Neural progenitor cell (in vitro differentiated cells): ENCODE measurements around the gene GDF9. TPM values are rescaled to one million over a fixed set of nuclear protein-coding genes. Genes with fewer than 3 reads are reported as not detected.

Experiments used
- DNase-seq: peaks from one replicate; pipeline ENCODE4 v3.0.0-alpha.2; 2016; ENCODE audit warnings: low spot score
- H2AFZ ChIP-seq: fragments of 200-600 bp; sonication (generic); replicated peaks from 2 replicates; pipeline ENCODE4 v1.6.1; 2016; ENCODE audit warnings: antibody characterized with exemption
- H3F3A ChIP-seq: fragments of 200-600 bp; sonication (generic); 2 replicates; pipeline ENCODE4 v1.6.1; 2016; ENCODE audit warnings: antibody characterized with exemption, low read depth
- H3K27ac ChIP-seq: fragments of 200-600 bp; sonication (generic); 2 replicates; pipeline ENCODE4 v1.5.1; 2016; ENCODE audit warnings: mild to moderate bottlenecking
- H3K27me3 ChIP-seq: fragments of 200-600 bp; sonication (generic); 2 replicates; pipeline ENCODE4 v1.6.1; 2016; ENCODE audit warnings: mild to moderate bottlenecking, moderate library complexity
- H3K36me3 ChIP-seq: fragments of 200-600 bp; sonication (generic); 2 replicates; pipeline ENCODE4 v1.5.1; 2016
- H3K4me1 ChIP-seq: fragments of 200-600 bp; sonication (generic); 2 replicates; pipeline ENCODE4 v1.6.1; 2016; ENCODE audit warnings: mixed run types
- H3K4me2 ChIP-seq: fragments of 200-600 bp; sonication (generic); 2 replicates; pipeline ENCODE4 v1.6.1; 2016
- H3K4me3 ChIP-seq: fragments of 200-600 bp; sonication (generic); 2 replicates; pipeline ENCODE4 v1.5.1; 2016
- H3K79me2 ChIP-seq: fragments of 200-600 bp; sonication (generic); 2 replicates; pipeline ENCODE4 v1.6.1; 2016; ENCODE audit warnings: low read depth
- H3K9ac ChIP-seq: fragments of 200-600 bp; sonication (generic); 2 replicates; pipeline ENCODE4 v1.6.1; 2016
- H3K9me3 ChIP-seq: fragments of 200-600 bp; sonication (generic); 2 replicates; pipeline ENCODE4 v1.5.1; 2016; ENCODE audit warnings: low read depth
- H4K20me1 ChIP-seq: fragments of 200-600 bp; sonication (generic); 2 replicates; pipeline ENCODE4 v1.6.1; 2016; ENCODE audit warnings: low read depth
- H3K27ac Mint-ChIP-seq: 3 replicates; pipeline ENCODE4 v1.8.0; 2021; ENCODE audit warnings: mixed read lengths
- H3K27me3 Mint-ChIP-seq: 2 replicates; pipeline ENCODE4 v1.8.0; 2022; ENCODE audit warnings: low read depth, mild to moderate bottlenecking, inconsistent platforms, moderate library complexity, mixed read lengths; ENCODE audit not compliant: insufficient read depth
- H3K36me3 Mint-ChIP-seq: 3 replicates; pipeline ENCODE4 v1.8.0; 2021; ENCODE audit warnings: mixed read lengths
- H3K4me1 Mint-ChIP-seq: 3 replicates; pipeline ENCODE4 v1.8.0; 2021; ENCODE audit warnings: mixed read lengths
- H3K4me3 Mint-ChIP-seq: 3 replicates; pipeline ENCODE4 v1.8.0; 2021; ENCODE audit warnings: mild to moderate bottlenecking, moderate library complexity, mixed read lengths
- H3K9me3 Mint-ChIP-seq: 3 replicates; pipeline ENCODE4 v1.8.0; 2020; ENCODE audit warnings: mixed read lengths
- EZH2 ChIP-seq: fragments of 200-600 bp; sonication (generic); IDR thresholded peaks from 2 replicates; pipeline ENCODE4 v1.6.1; 2017; ENCODE audit warnings: antibody characterized with exemption, mild to moderate bottlenecking, moderate library complexity
- EZH2phosphoT487 ChIP-seq: fragments of 200-600 bp; sonication (generic); IDR thresholded peaks from 2 replicates; pipeline ENCODE4 v1.6.1; 2017; ENCODE audit warnings: antibody characterized with exemption
- total RNA-seq: library from RNA; depleted of rRNA; stranded (reverse); fragments of >200 nt; gene quantifications from 2 replicates; pipeline ENCODE4 v1.2.3, GENCODE V29; 2015; ENCODE audit warnings: low replicate concordance
- TF ChIP-seq, protein P1 (sequence below): fragments of 200-600 bp; sonication (generic); IDR thresholded peaks from 2 replicates; pipeline ENCODE4 v1.5.1; 2017; ENCODE audit warnings: antibody characterized with exemption, mild to moderate bottlenecking

GDF9 gene
- total RNA-seq, 1 donor from 2014 or later, result 0.82 TPM

DNA sequence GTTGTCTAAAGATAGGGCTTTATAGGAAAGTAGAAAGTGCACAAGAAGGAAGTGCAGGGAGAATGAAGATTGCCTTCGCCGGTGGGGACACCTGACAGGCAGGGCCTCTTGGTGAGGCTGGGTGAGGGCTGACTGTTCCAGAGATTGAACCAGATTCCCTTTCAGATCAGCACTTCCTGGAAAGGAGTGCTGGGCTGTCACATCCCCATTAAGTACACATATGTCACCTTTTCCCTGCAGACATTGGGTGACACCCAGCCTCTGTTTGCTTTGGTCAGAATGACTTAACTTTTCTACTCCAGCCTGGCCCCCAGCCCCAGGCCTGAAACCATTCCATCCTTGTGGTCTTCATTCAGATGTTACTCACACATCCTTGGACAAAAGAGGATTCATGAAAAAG, 28.4 kb downstream of the GDF9 start:
- Histone ChIP-seq H3K36me3 (no peaks in the 10 kb centered on the region), H3K79me2 (no peaks in the 10 kb centered on the region), H4K20me1 (no peaks in the 10 kb centered on the region), H3K27me3 (peaks cover 13% of the 10 kb centered on the region), H3K27ac (no peak overlapping the region), H3K9me3 (no peaks in the 10 kb centered on the region), H2AFZ (no peak overlapping the region), H3K4me2 (no peak overlapping the region), H3K4me3 (no peak overlapping the region), H3K4me1 (peaks cover 8% of the 10 kb centered on the region), H3K9ac (no peak overlapping the region), H3F3A (no peaks in the 10 kb centered on the region)
- Mint-ChIP-seq H3K4me1 (peaks cover 8% of the 10 kb centered on the region), H3K9me3 (no peaks in the 10 kb centered on the region), H3K4me3 (no peak overlapping the region), H3K36me3 (no peaks in the 10 kb centered on the region), H3K27ac (no peak overlapping the region), H3K27me3 (peaks cover 3% of the 10 kb centered on the region)
- TF ChIP-seq EZH2 (no peak), EZH2phosphoT487 (no peak)
- TF ChIP-seq, protein P1, sequence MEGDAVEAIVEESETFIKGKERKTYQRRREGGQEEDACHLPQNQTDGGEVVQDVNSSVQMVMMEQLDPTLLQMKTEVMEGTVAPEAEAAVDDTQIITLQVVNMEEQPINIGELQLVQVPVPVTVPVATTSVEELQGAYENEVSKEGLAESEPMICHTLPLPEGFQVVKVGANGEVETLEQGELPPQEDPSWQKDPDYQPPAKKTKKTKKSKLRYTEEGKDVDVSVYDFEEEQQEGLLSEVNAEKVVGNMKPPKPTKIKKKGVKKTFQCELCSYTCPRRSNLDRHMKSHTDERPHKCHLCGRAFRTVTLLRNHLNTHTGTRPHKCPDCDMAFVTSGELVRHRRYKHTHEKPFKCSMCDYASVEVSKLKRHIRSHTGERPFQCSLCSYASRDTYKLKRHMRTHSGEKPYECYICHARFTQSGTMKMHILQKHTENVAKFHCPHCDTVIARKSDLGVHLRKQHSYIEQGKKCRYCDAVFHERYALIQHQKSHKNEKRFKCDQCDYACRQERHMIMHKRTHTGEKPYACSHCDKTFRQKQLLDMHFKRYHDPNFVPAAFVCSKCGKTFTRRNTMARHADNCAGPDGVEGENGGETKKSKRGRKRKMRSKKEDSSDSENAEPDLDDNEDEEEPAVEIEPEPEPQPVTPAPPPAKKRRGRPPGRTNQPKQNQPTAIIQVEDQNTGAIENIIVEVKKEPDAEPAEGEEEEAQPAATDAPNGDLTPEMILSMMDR, result no peak
- DNase-seq, result no peak

DNA sequence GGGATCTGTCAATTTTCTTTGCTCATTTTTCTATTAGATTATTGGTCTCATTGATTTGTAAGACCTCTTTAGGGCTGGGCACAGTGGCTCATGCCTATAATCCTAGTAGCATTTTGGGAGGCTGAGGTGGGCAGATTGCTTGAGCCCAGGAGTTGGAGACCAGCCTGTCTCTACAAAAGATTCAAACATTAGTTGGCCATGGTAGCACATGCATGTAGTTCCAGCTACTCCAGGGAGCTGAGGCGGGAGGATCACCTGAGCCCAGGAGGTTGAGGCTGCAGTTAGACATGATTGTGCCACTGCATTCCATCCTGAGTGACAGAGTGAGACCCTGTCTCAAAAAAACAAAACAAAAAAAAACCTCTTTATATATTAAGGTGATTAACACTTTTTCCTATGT, 29.4 kb downstream of the GDF9 start:
- Histone ChIP-seq H3F3A (no peaks in the 10 kb centered on the region), H3K4me3 (no peak overlapping the region), H2AFZ (no peak overlapping the region), H3K27ac (no peak overlapping the region), H3K27me3 (peaks cover 23% of the 10 kb centered on the region), H3K4me2 (no peak overlapping the region), H3K9me3 (no peaks in the 10 kb centered on the region), H3K79me2 (no peaks in the 10 kb centered on the region), H3K9ac (no peak overlapping the region), H4K20me1 (no peaks in the 10 kb centered on the region), H3K36me3 (no peaks in the 10 kb centered on the region), H3K4me1 (peaks cover 8% of the 10 kb centered on the region)
- no peak overlapping the region for H3K4me3 Mint-ChIP-seq
- peaks cover 3% of the 10 kb centered on the region for H3K27me3 Mint-ChIP-seq
- H3K27ac Mint-ChIP-seq, result no peak overlapping the region
- DNase-seq, result no peak
- no peaks in the 10 kb centered on the region for H3K9me3 Mint-ChIP-seq
- no peak for TF ChIP-seq EZH2
- TF ChIP-seq EZH2phosphoT487, result no peak
- TF ChIP-seq, protein P1, result no peak
- peaks cover 8% of the 10 kb centered on the region for H3K4me1 Mint-ChIP-seq
- no peaks in the 10 kb centered on the region for H3K36me3 Mint-ChIP-seq

DNA sequence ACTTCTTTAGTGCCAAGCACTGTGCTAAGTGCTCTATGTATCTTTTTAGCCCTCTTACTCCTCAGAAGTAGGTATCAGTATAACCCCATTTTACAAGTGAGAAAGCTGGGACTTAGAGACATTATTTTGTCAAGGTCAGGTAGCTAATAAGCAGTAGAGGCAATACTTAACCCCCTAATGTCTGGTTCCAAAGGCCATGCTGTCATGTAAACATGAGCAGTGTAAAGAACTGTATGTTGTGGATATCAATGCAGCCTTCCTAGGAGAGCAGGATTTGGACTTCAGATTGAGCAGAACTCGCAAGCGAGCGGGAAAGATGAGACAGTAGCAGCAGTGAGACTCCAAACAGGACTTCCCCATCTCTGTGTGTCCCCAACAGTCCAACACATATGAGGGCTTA, 32.2 kb downstream of the GDF9 start:
- no peaks in the 10 kb centered on the region for H4K20me1 ChIP-seq
- H3K27ac Mint-ChIP-seq, result no peak overlapping the region
- peaks cover 3% of the 10 kb centered on the region for H3F3A ChIP-seq
- peaks cover 51% of the 10 kb centered on the region for H3K27me3 ChIP-seq
- no peaks in the 10 kb centered on the region for H3K36me3 ChIP-seq
- H3K27ac ChIP-seq, result no peak overlapping the region
- H3K4me1 Mint-ChIP-seq, result peaks cover 5% of the 10 kb centered on the region
- H3K79me2 ChIP-seq, result no peaks in the 10 kb centered on the region
- no peak for TF ChIP-seq EZH2phosphoT487
- TF ChIP-seq, protein P1, result no peak
- no peak for TF ChIP-seq EZH2
- peaks cover 2% of the 10 kb centered on the region for H3K9me3 Mint-ChIP-seq
- H2AFZ ChIP-seq, result no peak overlapping the region
- no peak overlapping the region for H3K4me3 ChIP-seq
- H3K27me3 Mint-ChIP-seq, result peaks cover 12% of the 10 kb centered on the region
- no peak for DNase-seq
- H3K4me2 ChIP-seq, result no peak overlapping the region
- H3K9me3 ChIP-seq, result no peaks in the 10 kb centered on the region
- no peak overlapping the region for H3K4me3 Mint-ChIP-seq
- peaks cover 2% of the 10 kb centered on the region for H3K36me3 Mint-ChIP-seq
- H3K4me1 ChIP-seq, result no peaks in the 10 kb centered on the region
- no peak overlapping the region for H3K9ac ChIP-seq
